Panc1 (cell line): ENCODE data around the gene FYN. TPM values are rescaled to one million over a fixed set of nuclear protein-coding genes. Genes with fewer than 3 reads are reported as not detected.

Experiments
- ATAC-seq: fragments of 200-7000 bp; cut with Tn5 transposase; 2 replicates; pipeline ENCODE4 v1.9.1; 2020; ENCODE audit warnings: mild to moderate bottlenecking, moderate library complexity
- BruUV-seq: library from RNA; stranded (reverse); fragments of 400-500 nt; replicated peaks from 2 replicates; lab custom pipeline; 2021; lab: Mats Ljungman, UMichigan
- CTCF ChIA-PET: fragments of 300-600 bp; sonication (Branson Sonifier 250); formaldehyde crosslinking; loops from one replicate; lab custom pipeline; 2022; ENCODE audit warnings: antibody characterized with exemption; lab: Charles Lee
- POLR2A ChIA-PET: fragments of 300-600 bp; sonication (Branson Sonifier 250); formaldehyde crosslinking; loops from one replicate; lab custom pipeline; 2022; ENCODE audit warnings: antibody characterized with exemption; lab: Charles Lee
- DNase-seq: peaks from one replicate; pipeline ENCODE4 v3.0.0-alpha.2; 2010; ENCODE audit warnings: low read depth, low spot score
- H3K27ac ChIP-seq: 2 replicates; pipeline ENCODE4 v1.5.1; 2011; ENCODE audit warnings: mild to moderate bottlenecking, low read length, inconsistent platforms
- H3K27me3 ChIP-seq: fragments of 200-500 bp; sonication (Bioruptor generic); 2 replicates; pipeline ENCODE4 v1.6.0; 2014; ENCODE audit warnings: low read length, inconsistent platforms; ENCODE audit not compliant: control insufficient read depth, insufficient read depth
- H3K36me3 ChIP-seq: fragments of 200-500 bp; sonication (Bioruptor generic); 2 replicates; pipeline ENCODE4 v1.5.1; 2014; ENCODE audit warnings: inconsistent platforms, mild to moderate bottlenecking, low read length, moderate library complexity; ENCODE audit not compliant: control insufficient read depth, insufficient read depth
- H3K4me1 ChIP-seq: 2 replicates; pipeline ENCODE4 v1.5.1; 2011; ENCODE audit warnings: inconsistent platforms, mild to moderate bottlenecking, low read length, moderate library complexity; ENCODE audit not compliant: control insufficient read depth, insufficient read depth
- H3K4me3 ChIP-seq, 2 experiments: 2 replicates each; pipeline ENCODE4 v1.5.1; 2011 to 2012; ENCODE audit warnings: low read depth in 2 of 2, low read length in 2 of 2, mild to moderate bottlenecking in 2 of 2, inconsistent platforms in 1 of 2, moderate library complexity in 1 of 2
- H3K9me3 ChIP-seq: fragments of 200-500 bp; sonication (Bioruptor generic); 2 replicates; pipeline ENCODE4 v1.5.1; 2014; ENCODE audit warnings: low read depth, mild to moderate bottlenecking, inconsistent platforms, low read length, moderate library complexity; ENCODE audit not compliant: control insufficient read depth, insufficient read depth
- POLR2AphosphoS5 ChIP-seq: IDR thresholded peaks from 2 replicates; pipeline ENCODE4 v1.6.1; 2012; ENCODE audit warnings: mild to moderate bottlenecking, low read depth, low read length, moderate library complexity
- SIN3A ChIP-seq: IDR thresholded peaks from 2 replicates; pipeline ENCODE4 v1.6.1; 2012; ENCODE audit warnings: low read depth, mild to moderate bottlenecking, low read length, moderate library complexity, borderline replicate concordance; ENCODE audit not compliant: insufficient read depth
- TCF7L2 ChIP-seq: IDR thresholded peaks from 2 replicates; pipeline ENCODE4 v1.6.1; 2011; ENCODE audit warnings: mild to moderate bottlenecking, low read depth, low read length, inconsistent platforms
- in situ Hi-C: cut with HindIII; loops from 2 replicates; pipeline ENCODE4 v1.10.0; 2016; ENCODE audit warnings: low sequenced_read_pairs, low pct_unique_long_range_greater_than_20kb
- intact Hi-C: fragments of 100-400 bp; cut with micrococcal nuclease; formaldehyde crosslinking; loops from one replicate; pipeline ENCODE4 v1.10.0; 2022; ENCODE audit not compliant: unreplicated experiment
- total RNA-seq: library from RNA; stranded (reverse); gene quantifications from one replicate; pipeline ENCODE4 v1.2.1, GENCODE V29; 2021; ENCODE audit not compliant: unreplicated experiment
- TF ChIP-seq, protein P1 (sequence below), 2 experiments: IDR thresholded peaks; 2 replicates each; pipeline ENCODE4 v1.6.1; 2011 to 2012; ENCODE audit warnings: low read depth in 2 of 2, control low read depth in 1 of 2, low read length in 1 of 2, mild to moderate bottlenecking in 1 of 2, moderate library complexity in 1 of 2; ENCODE audit not compliant: insufficient read depth in 1 of 2
- TF ChIP-seq, protein P2 (sequence below): fragments of 450-650 bp; IDR thresholded peaks from 2 replicates; pipeline ENCODE4 v1.5.1; 2017; ENCODE audit warnings: mild to moderate bottlenecking

The FYN gene
- total RNA-seq, 1 experiment from 2014 or later, result 4.2 TPM

DNA sequence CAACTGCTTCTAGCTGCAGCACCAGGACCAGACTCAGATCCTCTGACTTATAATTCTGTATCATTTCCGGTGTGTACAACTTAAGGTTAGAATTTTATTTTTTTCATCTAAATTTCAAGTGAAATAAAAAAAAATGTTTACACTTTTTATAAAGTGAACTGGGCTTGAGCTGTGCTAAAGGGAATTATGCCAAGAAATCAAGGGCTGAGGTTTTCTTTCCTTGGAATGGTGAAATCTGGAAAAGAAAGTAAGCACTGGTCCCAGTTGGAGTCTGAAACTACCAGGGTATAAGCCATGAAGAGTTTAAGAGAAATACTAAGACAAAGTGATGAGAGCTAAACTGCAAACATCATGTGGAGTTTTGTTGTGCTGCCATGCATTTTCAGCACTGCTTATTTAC, 21.7 kb upstream of the FYN start:
- H3K27ac ChIP-seq, result no peak overlapping the region
- no peaks in the 10 kb centered on the region for H3K9me3 ChIP-seq
- DNase-seq, result no peak
- in situ Hi-C loops, result no loop called here
- no peaks in the 10 kb centered on the region for H3K36me3 ChIP-seq
- ChIA-PET CTCF (no interaction called here), POLR2A (no interaction called here)
- BruUV-seq, result no TSS peak
- intact Hi-C loops, result no loop called here
- no peak overlapping the region for H3K4me3 ChIP-seq
- H3K27me3 ChIP-seq, result 0 out of 2 replicates have a peak, but pooled peaks cover 13% of the 10 kb centered on the region
- TF ChIP-seq, protein P1, sequence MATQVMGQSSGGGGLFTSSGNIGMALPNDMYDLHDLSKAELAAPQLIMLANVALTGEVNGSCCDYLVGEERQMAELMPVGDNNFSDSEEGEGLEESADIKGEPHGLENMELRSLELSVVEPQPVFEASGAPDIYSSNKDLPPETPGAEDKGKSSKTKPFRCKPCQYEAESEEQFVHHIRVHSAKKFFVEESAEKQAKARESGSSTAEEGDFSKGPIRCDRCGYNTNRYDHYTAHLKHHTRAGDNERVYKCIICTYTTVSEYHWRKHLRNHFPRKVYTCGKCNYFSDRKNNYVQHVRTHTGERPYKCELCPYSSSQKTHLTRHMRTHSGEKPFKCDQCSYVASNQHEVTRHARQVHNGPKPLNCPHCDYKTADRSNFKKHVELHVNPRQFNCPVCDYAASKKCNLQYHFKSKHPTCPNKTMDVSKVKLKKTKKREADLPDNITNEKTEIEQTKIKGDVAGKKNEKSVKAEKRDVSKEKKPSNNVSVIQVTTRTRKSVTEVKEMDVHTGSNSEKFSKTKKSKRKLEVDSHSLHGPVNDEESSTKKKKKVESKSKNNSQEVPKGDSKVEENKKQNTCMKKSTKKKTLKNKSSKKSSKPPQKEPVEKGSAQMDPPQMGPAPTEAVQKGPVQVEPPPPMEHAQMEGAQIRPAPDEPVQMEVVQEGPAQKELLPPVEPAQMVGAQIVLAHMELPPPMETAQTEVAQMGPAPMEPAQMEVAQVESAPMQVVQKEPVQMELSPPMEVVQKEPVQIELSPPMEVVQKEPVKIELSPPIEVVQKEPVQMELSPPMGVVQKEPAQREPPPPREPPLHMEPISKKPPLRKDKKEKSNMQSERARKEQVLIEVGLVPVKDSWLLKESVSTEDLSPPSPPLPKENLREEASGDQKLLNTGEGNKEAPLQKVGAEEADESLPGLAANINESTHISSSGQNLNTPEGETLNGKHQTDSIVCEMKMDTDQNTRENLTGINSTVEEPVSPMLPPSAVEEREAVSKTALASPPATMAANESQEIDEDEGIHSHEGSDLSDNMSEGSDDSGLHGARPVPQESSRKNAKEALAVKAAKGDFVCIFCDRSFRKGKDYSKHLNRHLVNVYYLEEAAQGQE (IDR thresholded peaks at IDR 0.05; ENCODE audit: insufficient read depth in 1 of 2, low read depth in 2 of 2, low read length in 1 of 2), result no peak
- TF ChIP-seq POLR2AphosphoS5 (no peak), TCF7L2 (no peak), SIN3A (no peak)
- TF ChIP-seq, protein P2, sequence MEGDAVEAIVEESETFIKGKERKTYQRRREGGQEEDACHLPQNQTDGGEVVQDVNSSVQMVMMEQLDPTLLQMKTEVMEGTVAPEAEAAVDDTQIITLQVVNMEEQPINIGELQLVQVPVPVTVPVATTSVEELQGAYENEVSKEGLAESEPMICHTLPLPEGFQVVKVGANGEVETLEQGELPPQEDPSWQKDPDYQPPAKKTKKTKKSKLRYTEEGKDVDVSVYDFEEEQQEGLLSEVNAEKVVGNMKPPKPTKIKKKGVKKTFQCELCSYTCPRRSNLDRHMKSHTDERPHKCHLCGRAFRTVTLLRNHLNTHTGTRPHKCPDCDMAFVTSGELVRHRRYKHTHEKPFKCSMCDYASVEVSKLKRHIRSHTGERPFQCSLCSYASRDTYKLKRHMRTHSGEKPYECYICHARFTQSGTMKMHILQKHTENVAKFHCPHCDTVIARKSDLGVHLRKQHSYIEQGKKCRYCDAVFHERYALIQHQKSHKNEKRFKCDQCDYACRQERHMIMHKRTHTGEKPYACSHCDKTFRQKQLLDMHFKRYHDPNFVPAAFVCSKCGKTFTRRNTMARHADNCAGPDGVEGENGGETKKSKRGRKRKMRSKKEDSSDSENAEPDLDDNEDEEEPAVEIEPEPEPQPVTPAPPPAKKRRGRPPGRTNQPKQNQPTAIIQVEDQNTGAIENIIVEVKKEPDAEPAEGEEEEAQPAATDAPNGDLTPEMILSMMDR, result no peak
- H3K4me1 ChIP-seq, result no peaks in the 10 kb centered on the region
- ATAC-seq, result no peak

DNA sequence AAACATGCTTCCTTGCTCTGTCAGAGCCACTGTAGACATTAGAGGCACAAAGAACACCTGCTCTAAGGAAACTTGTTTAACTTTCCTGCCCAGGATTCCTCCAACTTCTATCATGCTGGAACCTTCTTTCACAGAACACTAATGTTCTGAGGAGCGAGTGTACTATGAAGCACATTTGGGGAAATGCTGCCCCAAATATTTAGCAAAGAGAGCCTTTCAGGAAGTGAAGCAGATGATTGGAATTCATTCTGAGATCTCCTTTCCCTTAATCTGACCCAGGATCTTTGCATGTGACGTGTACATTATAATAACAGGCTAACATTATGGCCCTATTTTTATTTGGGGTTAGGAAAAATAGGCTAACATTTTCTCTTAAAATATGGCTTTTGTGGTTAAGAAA, 21.0 kb upstream of the FYN start:
- POLR2A ChIA-PET, result no interaction called here
- intact Hi-C loops, result no loop called here

DNA sequence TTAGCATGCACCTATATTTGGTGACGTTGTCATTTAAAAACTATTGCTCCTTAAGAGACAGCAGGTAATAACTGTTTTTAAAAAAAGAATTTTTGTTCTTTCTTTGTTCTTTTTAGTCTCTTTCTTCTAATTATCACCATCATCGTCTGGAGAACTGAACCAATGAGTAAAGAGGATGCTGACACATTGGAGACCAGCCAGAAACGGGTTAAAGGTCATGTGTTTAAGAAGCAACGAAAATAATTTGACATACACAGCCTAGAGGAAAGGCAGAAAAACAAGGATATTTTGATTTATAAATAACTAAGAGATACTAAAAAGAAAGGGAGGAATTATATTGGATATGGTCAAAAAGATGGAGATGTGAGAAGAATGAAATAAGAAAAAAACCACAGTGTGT, 19.2 kb upstream of the FYN start:
- no peak for TF ChIP-seq TCF7L2
- TF ChIP-seq, protein P1 (IDR thresholded peaks at IDR 0.05; ENCODE audit: insufficient read depth in 1 of 2, low read depth in 2 of 2, low read length in 1 of 2), result no peak
- Histone ChIP-seq H3K4me1 (no peaks in the 10 kb centered on the region), H3K4me3 (no peak overlapping the region), H3K36me3 (no peaks in the 10 kb centered on the region), H3K9me3 (no peaks in the 10 kb centered on the region), H3K27me3 (peaks cover 17% of the 10 kb centered on the region; the same call in 1 of the 2 replicates), H3K27ac (no peak overlapping the region)
- BruUV-seq, result no TSS peak
- DNase-seq, result no peak
- ChIA-PET POLR2A (no interaction called here), CTCF (no interaction called here)
- intact Hi-C loops, result no loop called here
- in situ Hi-C loops, result no loop called here
- ATAC-seq, result no peak

More for the DNA sequence above, 21.0 kb upstream of the FYN start:
- Histone ChIP-seq H3K36me3 (no peaks in the 10 kb centered on the region), H3K4me1 (no peaks in the 10 kb centered on the region), H3K4me3 (no peak overlapping the region), H3K27ac (no peak overlapping the region), H3K27me3 (0 out of 2 replicates have a peak, but pooled peaks cover 13% of the 10 kb centered on the region), H3K9me3 (no peaks in the 10 kb centered on the region)
- no peak for DNase-seq
- TF ChIP-seq TCF7L2, result no peak
- ATAC-seq, result no peak
- in situ Hi-C loops, result no loop called here
- BruUV-seq, result no TSS peak
- CTCF ChIA-PET, result no interaction called here
